ENCODE data around the gene GATAD2B.

DNA sequence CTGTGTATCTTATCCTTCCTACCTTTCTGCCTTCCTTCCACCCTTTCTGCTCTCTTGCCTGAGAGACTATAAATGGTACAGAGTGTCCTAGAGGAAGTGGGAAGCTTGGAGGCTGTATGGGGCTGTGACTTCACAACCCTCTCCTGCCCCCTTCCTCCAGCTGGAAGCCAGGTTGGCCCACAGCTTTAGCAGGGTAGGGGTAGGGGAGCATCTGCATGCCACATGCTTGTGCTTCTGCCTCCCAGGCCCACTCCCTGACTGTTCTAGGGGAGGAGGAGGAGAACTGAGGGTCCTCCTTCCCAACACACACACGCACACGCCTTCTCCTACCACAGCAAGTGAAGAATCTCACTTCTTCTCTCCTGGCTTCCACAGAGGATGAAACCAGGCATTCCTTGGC, 151.5 kb downstream of the GATAD2B start:
- TF ChIP-seq CTCF (IDR thresholded peaks at IDR 0.05) (no peak), EP300 (IDR thresholded peaks at IDR 0.05) (no peak), POLR2A (IDR thresholded peaks at IDR 0.05) (no peak), POLR2AphosphoS5 (IDR thresholded peaks at IDR 0.05) (no peak)

Measured in stomach (tissue), 4 donors.